Ishikawa (cell line): ENCODE data around the gene MT1F.

Experiments
- CEBPB ChIP-seq: IDR thresholded peaks from 2 replicates; pipeline ENCODE4 v1.6.1; 2012
- CREB1 ChIP-seq: IDR thresholded peaks from 2 replicates; pipeline ENCODE4 v1.6.1; 2012; ENCODE audit warnings: low read depth
- EP300 ChIP-seq: IDR thresholded peaks from 2 replicates; pipeline ENCODE4 v1.6.1; 2012; ENCODE audit warnings: borderline replicate concordance
- FOXM1 ChIP-seq: IDR thresholded peaks from 2 replicates; pipeline ENCODE4 v1.6.1; 2012; ENCODE audit warnings: low read depth, borderline replicate concordance
- RAD21 ChIP-seq: IDR thresholded peaks from 2 replicates; pipeline ENCODE4 v1.6.1; 2012; ENCODE audit warnings: low read depth
- TAF1 ChIP-seq: IDR thresholded peaks from 2 replicates; pipeline ENCODE4 v1.6.1; 2012; ENCODE audit warnings: low read depth, mild to moderate bottlenecking
- ZBTB7A ChIP-seq: IDR thresholded peaks from 2 replicates; pipeline ENCODE4 v1.6.1; 2012; ENCODE audit warnings: low read depth
- TF ChIP-seq, protein P1 (sequence below): IDR thresholded peaks from 2 replicates; pipeline ENCODE4 v1.6.1; 2012

GRCh38 chr16:56675685-56676210 is 18.0 kb downstream of the MT1F start:
- TF ChIP-seq CREB1 (no peak), RAD21 (no peak), FOXM1 (no peak), EP300 (no peak), CEBPB (no peak), ZBTB7A (no peak), TAF1 (no peak)
- TF ChIP-seq, protein P1, sequence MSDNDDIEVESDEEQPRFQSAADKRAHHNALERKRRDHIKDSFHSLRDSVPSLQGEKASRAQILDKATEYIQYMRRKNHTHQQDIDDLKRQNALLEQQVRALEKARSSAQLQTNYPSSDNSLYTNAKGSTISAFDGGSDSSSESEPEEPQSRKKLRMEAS: no peak
